DOHH2 (cell line): ENCODE measurements around the gene SMYD1.

Source experiments
- H3F3A ChIP-seq: fragments of 200-600 bp; sonication (generic), shearing (Covaris generic); 2 replicates; pipeline ENCODE4 v1.6.0; 2016; ENCODE audit warnings: antibody characterized with exemption, mild to moderate bottlenecking; ENCODE audit not compliant: control insufficient read depth, insufficient read depth
- H3K27ac ChIP-seq: fragments of 200-600 bp; sonication (generic); 2 replicates; pipeline ENCODE4 v1.5.1; 2014; ENCODE audit warnings: low read depth, mild to moderate bottlenecking, low read length, moderate library complexity
- H3K27me3 ChIP-seq: fragments of 200-600 bp; sonication (generic); 2 replicates; pipeline ENCODE4 v1.6.1; 2014; ENCODE audit warnings: mild to moderate bottlenecking, low read length, mixed read lengths; ENCODE audit not compliant: control insufficient read depth
- H3K36me3 ChIP-seq: fragments of 200-600 bp; sonication (generic); 2 replicates; pipeline ENCODE4 v1.6.1; 2014; ENCODE audit warnings: mild to moderate bottlenecking, low read length, moderate library complexity, mixed read lengths; ENCODE audit not compliant: control insufficient read depth
- H3K4me1 ChIP-seq: fragments of 200-600 bp; sonication (generic); 2 replicates; pipeline ENCODE4 v1.6.1; 2014; ENCODE audit warnings: mild to moderate bottlenecking, low read length, mixed read lengths; ENCODE audit not compliant: control insufficient read depth
- H3K4me2 ChIP-seq: fragments of 200-600 bp; sonication (generic); 2 replicates; pipeline ENCODE4 v1.6.0; 2014; ENCODE audit warnings: mild to moderate bottlenecking, low read length, moderate library complexity
- H3K4me3 ChIP-seq: fragments of 200-600 bp; sonication (generic); 2 replicates; pipeline ENCODE4 v1.5.1; 2014; ENCODE audit warnings: mild to moderate bottlenecking, low read length, mixed read lengths
- H3K79me2 ChIP-seq: fragments of 200-600 bp; sonication (generic); 2 replicates; pipeline ENCODE4 v1.6.1; 2014; ENCODE audit warnings: mild to moderate bottlenecking, low read length, mixed read lengths; ENCODE audit not compliant: control insufficient read depth
- H3K9me2 ChIP-seq: fragments of 200-600 bp; sonication (generic); replicated peaks from 2 replicates; pipeline ENCODE4 v1.6.1; 2014; ENCODE audit warnings: mild to moderate bottlenecking, low read length, mixed read lengths; ENCODE audit not compliant: control insufficient read depth
- H3K9me3 ChIP-seq: fragments of 200-600 bp; sonication (generic); 2 replicates; pipeline ENCODE4 v1.6.1; 2014; ENCODE audit warnings: antibody characterized with exemption, low read length, mixed read lengths; ENCODE audit not compliant: control insufficient read depth, insufficient read depth
- H4K20me1 ChIP-seq: fragments of 200-600 bp; sonication (generic); 2 replicates; pipeline ENCODE4 v1.6.0; 2014; ENCODE audit warnings: low read depth, mild to moderate bottlenecking, antibody characterized with exemption, low read length, moderate library complexity; ENCODE audit not compliant: control insufficient read depth, insufficient read depth
- EZH2phosphoT487 ChIP-seq: fragments of 200-600 bp; sonication (generic); IDR thresholded peaks from 2 replicates; pipeline ENCODE4 v1.6.1; 2017; ENCODE audit warnings: borderline replicate concordance, mild to moderate bottlenecking, antibody characterized with exemption, low read length, moderate library complexity, mixed read lengths
- TF ChIP-seq, protein P1 (sequence below): fragments of 200-600 bp; sonication (generic); IDR thresholded peaks from one replicate; pipeline ENCODE4 v1.5.1; 2014; ENCODE audit warnings: antibody characterized with exemption, mild to moderate bottlenecking, low read depth, low read length; ENCODE audit not compliant: poor library complexity, severe bottlenecking

SMYD1 gene

DNA sequence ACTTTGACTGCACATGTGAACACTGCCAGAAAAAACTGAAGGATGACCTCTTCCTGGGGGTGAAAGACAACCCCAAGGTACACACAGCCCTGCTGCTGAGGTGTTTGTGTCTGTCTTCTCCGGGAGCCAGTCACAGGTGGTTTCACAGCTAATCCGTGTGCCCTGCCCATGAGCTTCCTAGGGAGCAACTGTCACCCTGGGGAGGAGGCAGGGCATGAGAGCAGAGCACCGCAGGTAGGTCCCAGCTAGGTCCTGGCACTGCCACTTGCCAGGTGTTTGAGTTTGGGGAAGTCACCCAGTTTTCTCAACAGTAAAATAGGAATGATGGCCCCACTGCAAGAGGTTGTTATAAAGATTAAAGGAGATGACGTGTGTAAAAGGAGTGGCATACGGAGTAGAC is 29.1 kb downstream of the SMYD1 start:
- Histone ChIP-seq H3K36me3 (no peaks in the 10 kb centered on the region), H3K9me2 (no peaks in the 10 kb centered on the region), H3K4me2 (no peak overlapping the region), H3K79me2 (no peaks in the 10 kb centered on the region), H3K4me3 (no peak overlapping the region), H3K27me3 (0 out of 2 replicates have a peak, but pooled peaks cover 6% of the 10 kb centered on the region), H3K4me1 (no peaks in the 10 kb centered on the region), H3F3A (no peaks in the 10 kb centered on the region), H3K9me3 (no peaks in the 10 kb centered on the region), H3K27ac (no peak overlapping the region), H4K20me1 (no peaks in the 10 kb centered on the region)
- TF ChIP-seq, protein P1, sequence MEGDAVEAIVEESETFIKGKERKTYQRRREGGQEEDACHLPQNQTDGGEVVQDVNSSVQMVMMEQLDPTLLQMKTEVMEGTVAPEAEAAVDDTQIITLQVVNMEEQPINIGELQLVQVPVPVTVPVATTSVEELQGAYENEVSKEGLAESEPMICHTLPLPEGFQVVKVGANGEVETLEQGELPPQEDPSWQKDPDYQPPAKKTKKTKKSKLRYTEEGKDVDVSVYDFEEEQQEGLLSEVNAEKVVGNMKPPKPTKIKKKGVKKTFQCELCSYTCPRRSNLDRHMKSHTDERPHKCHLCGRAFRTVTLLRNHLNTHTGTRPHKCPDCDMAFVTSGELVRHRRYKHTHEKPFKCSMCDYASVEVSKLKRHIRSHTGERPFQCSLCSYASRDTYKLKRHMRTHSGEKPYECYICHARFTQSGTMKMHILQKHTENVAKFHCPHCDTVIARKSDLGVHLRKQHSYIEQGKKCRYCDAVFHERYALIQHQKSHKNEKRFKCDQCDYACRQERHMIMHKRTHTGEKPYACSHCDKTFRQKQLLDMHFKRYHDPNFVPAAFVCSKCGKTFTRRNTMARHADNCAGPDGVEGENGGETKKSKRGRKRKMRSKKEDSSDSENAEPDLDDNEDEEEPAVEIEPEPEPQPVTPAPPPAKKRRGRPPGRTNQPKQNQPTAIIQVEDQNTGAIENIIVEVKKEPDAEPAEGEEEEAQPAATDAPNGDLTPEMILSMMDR: no peak
- TF ChIP-seq EZH2phosphoT487: no peak

DNA sequence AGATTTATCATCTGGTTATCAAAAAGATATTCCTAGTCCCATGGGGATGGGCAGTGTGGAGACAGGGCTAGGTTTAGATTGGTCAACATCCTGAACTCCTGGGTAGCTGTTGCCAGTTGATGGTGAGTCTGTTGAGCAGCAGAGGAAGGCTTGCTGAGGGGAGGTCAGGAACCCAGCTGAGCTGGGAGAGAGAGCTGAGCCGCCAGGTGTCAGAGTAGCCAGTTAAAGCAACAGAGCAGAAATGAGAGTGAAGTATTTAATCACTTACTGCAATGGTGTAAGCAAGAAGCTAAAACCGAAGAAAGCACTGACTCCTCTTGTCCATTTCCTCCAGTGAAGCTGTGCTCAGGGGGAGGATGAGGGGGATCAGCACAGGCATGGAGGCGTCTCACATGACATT is 29.6 kb downstream of the SMYD1 start:
- Histone ChIP-seq H3K4me3 (no peak overlapping the region), H3K27ac (no peak overlapping the region), H3K79me2 (no peaks in the 10 kb centered on the region), H3K4me2 (no peak overlapping the region), H3K36me3 (no peaks in the 10 kb centered on the region), H3K9me3 (no peaks in the 10 kb centered on the region), H4K20me1 (no peaks in the 10 kb centered on the region), H3K27me3 (0 out of 2 replicates have a peak, but pooled peaks cover 6% of the 10 kb centered on the region), H3F3A (no peaks in the 10 kb centered on the region), H3K9me2 (no peaks in the 10 kb centered on the region), H3K4me1 (no peaks in the 10 kb centered on the region)
- TF ChIP-seq EZH2phosphoT487: no peak
- TF ChIP-seq, protein P1: no peak

DNA sequence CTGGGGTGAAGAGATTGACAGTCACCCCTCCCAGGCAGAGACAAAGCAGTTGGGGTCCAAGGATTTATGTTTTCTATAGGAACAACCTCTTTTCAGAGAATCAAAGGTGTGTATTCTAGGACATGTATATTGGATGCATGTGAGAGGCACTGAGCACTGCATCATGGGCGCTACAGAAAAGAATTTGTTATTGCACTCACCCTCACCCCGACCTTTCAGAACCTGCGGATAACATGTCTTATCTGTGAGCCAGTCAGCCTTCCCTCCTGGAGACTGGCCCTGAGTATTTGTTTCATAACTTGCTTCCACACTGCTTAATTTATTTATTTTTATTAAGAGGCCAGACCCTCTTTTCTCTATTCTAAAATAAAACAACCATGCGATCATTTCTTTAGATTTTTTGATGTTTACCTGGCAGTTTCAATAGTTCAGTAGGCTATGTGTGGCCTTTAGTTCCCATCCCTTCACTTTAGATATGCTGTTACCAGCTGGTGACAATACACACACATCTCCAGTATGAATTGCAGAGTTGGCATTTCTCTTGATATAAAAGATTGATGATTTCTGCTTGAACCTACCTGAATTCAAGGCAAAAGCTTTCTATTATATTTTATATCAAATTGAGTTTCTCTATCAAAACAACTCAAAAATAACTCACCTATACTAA is 30.4 kb downstream of the SMYD1 start:
- Histone ChIP-seq H3F3A (no peaks in the 10 kb centered on the region), H3K4me2 (no peak overlapping the region), H3K36me3 (no peaks in the 10 kb centered on the region), H3K4me3 (no peak overlapping the region), H4K20me1 (no peaks in the 10 kb centered on the region), H3K27ac (no peak overlapping the region), H3K9me2 (no peaks in the 10 kb centered on the region), H3K9me3 (no peaks in the 10 kb centered on the region), H3K27me3 (0 out of 2 replicates have a peak, but pooled peaks cover 6% of the 10 kb centered on the region), H3K4me1 (no peaks in the 10 kb centered on the region), H3K79me2 (no peaks in the 10 kb centered on the region)
- TF ChIP-seq, protein P1: no peak
- TF ChIP-seq EZH2phosphoT487: no peak
